Loucy (cell line): Measurements from ENCODE around the gene CHD6.

Experiments used
- EZH2phosphoT487 ChIP-seq: fragments of 200-600 bp; IDR thresholded peaks from 2 replicates; pipeline ENCODE4 v1.6.1; 2018; ENCODE audit warnings: antibody characterized with exemption, mild to moderate bottlenecking, moderate library complexity, borderline replicate concordance
- TF ChIP-seq, protein P1 (sequence below): fragments of 200-600 bp; sonication (generic); conservative IDR thresholded peaks from 2 replicates; pipeline ENCODE4 v1.5.1; 2014; ENCODE audit warnings: mild to moderate bottlenecking, antibody characterized with exemption, low read length

GRCh38 chr20:41566896-41567527 is 51.2 kb downstream of the CHD6 start:
- TF ChIP-seq, protein P1, sequence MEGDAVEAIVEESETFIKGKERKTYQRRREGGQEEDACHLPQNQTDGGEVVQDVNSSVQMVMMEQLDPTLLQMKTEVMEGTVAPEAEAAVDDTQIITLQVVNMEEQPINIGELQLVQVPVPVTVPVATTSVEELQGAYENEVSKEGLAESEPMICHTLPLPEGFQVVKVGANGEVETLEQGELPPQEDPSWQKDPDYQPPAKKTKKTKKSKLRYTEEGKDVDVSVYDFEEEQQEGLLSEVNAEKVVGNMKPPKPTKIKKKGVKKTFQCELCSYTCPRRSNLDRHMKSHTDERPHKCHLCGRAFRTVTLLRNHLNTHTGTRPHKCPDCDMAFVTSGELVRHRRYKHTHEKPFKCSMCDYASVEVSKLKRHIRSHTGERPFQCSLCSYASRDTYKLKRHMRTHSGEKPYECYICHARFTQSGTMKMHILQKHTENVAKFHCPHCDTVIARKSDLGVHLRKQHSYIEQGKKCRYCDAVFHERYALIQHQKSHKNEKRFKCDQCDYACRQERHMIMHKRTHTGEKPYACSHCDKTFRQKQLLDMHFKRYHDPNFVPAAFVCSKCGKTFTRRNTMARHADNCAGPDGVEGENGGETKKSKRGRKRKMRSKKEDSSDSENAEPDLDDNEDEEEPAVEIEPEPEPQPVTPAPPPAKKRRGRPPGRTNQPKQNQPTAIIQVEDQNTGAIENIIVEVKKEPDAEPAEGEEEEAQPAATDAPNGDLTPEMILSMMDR: no peak
- no peak for TF ChIP-seq EZH2phosphoT487
